ENCODE results near the gene IZUMO3. TPM values are rescaled to one million over a fixed set of nuclear protein-coding genes. Genes with fewer than 3 reads are reported as not detected.
"Not testable (repeated sequence)": the region's sequence is repeated elsewhere in the genome, so short reads cannot be mapped to it uniquely, and the experiment has no call there.

IZUMO3 gene
- total RNA-seq, 2 donors from 2014 or later: not detected

GRCh38 chr9:24587883-24588282 lies 42.2 kb upstream of the IZUMO3 start:
- peaks cover 17% of the 10 kb centered on the region for H3K9me3 Mint-ChIP-seq
- H3K27me3 ChIP-seq (ENCODE audit: control insufficient read depth, insufficient read depth, low read length, poor library complexity, severe bottlenecking): no peaks in the 10 kb centered on the region
- 86% methylated on average over 1 of the region's 2 CpGs; no CpG with 5 or more reads in 1 of the 2 experiments for WGBS, 2 experiments (ENCODE audit: insufficient coverage in 1 of 2, insufficient read length in 1 of 2)

GRCh38 chr9:24582146-24583126 lies 36.7 kb upstream of the IZUMO3 start:
- Mint-ChIP-seq H3K9me3 (peaks cover 30% of the 10 kb centered on the region), H3K27ac (no peak overlapping the region), H3K4me3 (no peak overlapping the region), H3K36me3 (ENCODE audit: low read depth) (no peaks in the 10 kb centered on the region), H3K27me3 (ENCODE audit: insufficient read depth) (no peaks in the 10 kb centered on the region), H3K4me1 (peaks cover 4% of the 10 kb centered on the region)
- peaks cover 29% of the 10 kb centered on the region for H3K9me3 ChIP-seq (ENCODE audit: control insufficient read depth, low read length)
- H3K27ac ChIP-seq (ENCODE audit: low read depth, low read length): no peak overlapping the region
- no peak overlapping the region for H3K4me3 ChIP-seq (ENCODE audit: low read length)
- no peak for TF ChIP-seq CTCF (conservative IDR thresholded peaks at IDR 0.05)
- no peak for DNase-seq
- WGBS, 2 experiments (ENCODE audit: insufficient coverage in 1 of 2, insufficient read length in 1 of 2): 93 to 96% methylated on average over 2 to 6 of the region's 6 CpGs
- H3K4me1 ChIP-seq (ENCODE audit: control insufficient read depth, insufficient read depth, low read length): no peaks in the 10 kb centered on the region
- no peaks in the 10 kb centered on the region for H3K27me3 ChIP-seq (ENCODE audit: control insufficient read depth, insufficient read depth, low read length, poor library complexity, severe bottlenecking)
- no peak overlapping the region for H3K9ac ChIP-seq (ENCODE audit: extremely low read depth, low read length, poor library complexity, severe bottlenecking)
- no peaks in the 10 kb centered on the region for H3K36me3 ChIP-seq (ENCODE audit: control insufficient read depth, insufficient read depth, low read length)

More at GRCh38 chr9:24587883-24588282, 42.2 kb upstream of the IZUMO3 start:
- Mint-ChIP-seq H3K27me3 (ENCODE audit: insufficient read depth) (no peaks in the 10 kb centered on the region), H3K36me3 (ENCODE audit: low read depth) (no peaks in the 10 kb centered on the region), H3K4me3 (no peak overlapping the region), H3K4me1 (peaks cover 8% of the 10 kb centered on the region), H3K27ac (no peak overlapping the region)
- no peak overlapping the region for H3K9ac ChIP-seq (ENCODE audit: extremely low read depth, low read length, poor library complexity, severe bottlenecking)
- no peak overlapping the region for H3K27ac ChIP-seq (ENCODE audit: low read depth, low read length)
- no peaks in the 10 kb centered on the region for H3K36me3 ChIP-seq (ENCODE audit: control insufficient read depth, insufficient read depth, low read length)
- no peak overlapping the region for H3K4me3 ChIP-seq (ENCODE audit: low read length)
- no peak for DNase-seq
- H3K4me1 ChIP-seq (ENCODE audit: control insufficient read depth, insufficient read depth, low read length): no peaks in the 10 kb centered on the region
- no peak for TF ChIP-seq CTCF (conservative IDR thresholded peaks at IDR 0.05)
- H3K9me3 ChIP-seq (ENCODE audit: control insufficient read depth, low read length): peaks cover 21% of the 10 kb centered on the region

GRCh38 chr9:24580005-24580404 lies 34.3 kb upstream of the IZUMO3 start:
- H3K27me3 ChIP-seq (ENCODE audit: control insufficient read depth, insufficient read depth, low read length, poor library complexity, severe bottlenecking); H3K4me1 Mint-ChIP-seq; H3K4me3 ChIP-seq (ENCODE audit: low read length); H3K9ac ChIP-seq (ENCODE audit: extremely low read depth, low read length, poor library complexity, severe bottlenecking); H3K9me3 ChIP-seq (ENCODE audit: control insufficient read depth, low read length); H3K36me3 Mint-ChIP-seq (ENCODE audit: low read depth); H3K27ac ChIP-seq (ENCODE audit: low read depth, low read length); H3K36me3 ChIP-seq (ENCODE audit: control insufficient read depth, insufficient read depth, low read length); H3K27me3 Mint-ChIP-seq (ENCODE audit: insufficient read depth); H3K4me1 ChIP-seq (ENCODE audit: control insufficient read depth, insufficient read depth, low read length): not testable (repeated sequence)
- 74% methylated on average over 21 of the region's 21 CpGs; no CpG with 5 or more reads in 1 of the 2 experiments for WGBS, 2 experiments (ENCODE audit: insufficient coverage in 1 of 2, insufficient read length in 1 of 2)
- peak; percentile 13 for TF ChIP-seq CTCF (conservative IDR thresholded peaks at IDR 0.05)
- Mint-ChIP-seq H3K27ac (peak overlapping the region; percentile 84), H3K9me3 (peaks cover 13% of the 10 kb centered on the region), H3K4me3 (peak overlapping the region; percentile 61)
- peak; percentile 44 for DNase-seq

All from endodermal cell (in vitro differentiated cells).